HepG2 (cell line): ENCODE measurements around the gene EDC3. TPM values are rescaled to one million over a fixed set of nuclear protein-coding genes. Genes with fewer than 3 reads are reported as not detected.
A peak's percentile ranks its signal among the peaks of the same experiment; 100 is the strongest.

ENCODE experiments used
- DMAP1 ChIP-seq: IDR thresholded peaks from 2 replicates; pipeline ENCODE4 v1.6.1; 2016
- DRAP1 ChIP-seq: IDR thresholded peaks from 2 replicates; pipeline ENCODE4 v1.6.1; 2016; ENCODE audit warnings: missing genetic modification reagents, missing compliant biosample characterization
- E2F2 ChIP-seq: sonication (generic); formaldehyde crosslinking; IDR thresholded peaks from 2 replicates; pipeline ENCODE4 v1.4.0; 2020; ENCODE audit warnings: missing genetic modification reagents, borderline replicate concordance
- GLMP ChIP-seq: sonication (generic); formaldehyde crosslinking; IDR thresholded peaks from 2 replicates; pipeline ENCODE4 v1.9.0; 2021; ENCODE audit warnings: missing genetic modification reagents, mild to moderate bottlenecking, borderline replicate concordance
- GZF1 ChIP-seq: sonication (generic); formaldehyde crosslinking; IDR thresholded peaks from 2 replicates; pipeline ENCODE4 v1.5.1; 2020; ENCODE audit warnings: mild to moderate bottlenecking, missing genetic modification reagents
- HES4 ChIP-seq: sonication (generic); formaldehyde crosslinking; IDR thresholded peaks from 2 replicates; pipeline ENCODE4 v1.9.0; 2021; ENCODE audit warnings: mild to moderate bottlenecking, missing genetic modification reagents, borderline replicate concordance
- IKZF5 ChIP-seq: IDR thresholded peaks from 2 replicates; pipeline ENCODE4 v1.6.1; 2018; ENCODE audit warnings: missing genetic modification reagents, mild to moderate bottlenecking, missing compliant biosample characterization
- MAFK ChIP-seq, 2 experiments: IDR thresholded peaks in 1 of 2; conservative IDR thresholded peaks in 1 of 2; 2 replicates each; pipeline ENCODE4 v1.6.1; 2011; ENCODE audit warnings: improper control_type of control experiment in 2 of 2, low read length in 2 of 2
- MTERF4 ChIP-seq: sonication (generic); formaldehyde crosslinking; IDR thresholded peaks from 2 replicates; pipeline ENCODE4 v1.8.0; 2023; ENCODE audit warnings: mild to moderate bottlenecking, missing genetic modification reagents
- MTF2 ChIP-seq: sonication (generic); formaldehyde crosslinking; IDR thresholded peaks from 2 replicates; pipeline ENCODE4 v1.5.0; 2020; ENCODE audit warnings: missing genetic modification reagents, borderline replicate concordance
- POLR2AphosphoS5 ChIP-seq: IDR thresholded peaks from 2 replicates; pipeline ENCODE4 v1.6.1; 2012; ENCODE audit warnings: low read depth, low read length
- TAF15 ChIP-seq: fragments of 200-400 bp; formaldehyde crosslinking; IDR thresholded peaks from one replicate; pipeline ENCODE4 v1.6.1; 2018; ENCODE audit warnings: mild to moderate bottlenecking, low read depth, low read length; ENCODE audit not compliant: poor library complexity, severe bottlenecking
- U2AF1 ChIP-seq: fragments of 200-400 bp; formaldehyde crosslinking; optimal IDR thresholded peaks from 2 replicates; pipeline ENCODE3; 2017; ENCODE audit warnings: mild to moderate bottlenecking, low read depth, low read length
- ZFP1 ChIP-seq: IDR thresholded peaks from 2 replicates; pipeline ENCODE4 v1.6.1; 2016
- ZNF225 ChIP-seq: sonication (generic); formaldehyde crosslinking; IDR thresholded peaks from 2 replicates; pipeline ENCODE4 v1.4.0; 2020; ENCODE audit warnings: mild to moderate bottlenecking, missing genetic modification reagents
- ZNF383 ChIP-seq: sonication (generic); formaldehyde crosslinking; IDR thresholded peaks from 2 replicates; pipeline ENCODE4 v1.4.0; 2020; ENCODE audit warnings: missing genetic modification reagents, mild to moderate bottlenecking, borderline replicate concordance
- ZNF543 ChIP-seq: sonication (generic); formaldehyde crosslinking; IDR thresholded peaks from 2 replicates; pipeline ENCODE4 v1.4.0; 2020; ENCODE audit warnings: mild to moderate bottlenecking, missing genetic modification reagents
- ZNF580 ChIP-seq: IDR thresholded peaks from 2 replicates; pipeline ENCODE4 v1.6.1; 2016; ENCODE audit warnings: low read depth, borderline replicate concordance
- ZNF674 ChIP-seq: sonication (generic); formaldehyde crosslinking; IDR thresholded peaks from 2 replicates; pipeline ENCODE4 v1.5.0; 2020; ENCODE audit warnings: low read depth, mild to moderate bottlenecking, missing genetic modification reagents
- ZSCAN30 ChIP-seq: sonication (generic); formaldehyde crosslinking; IDR thresholded peaks from 2 replicates; pipeline ENCODE4 v1.5.0; 2020; ENCODE audit warnings: mild to moderate bottlenecking, missing genetic modification reagents
- ZXDC ChIP-seq: sonication (generic); formaldehyde crosslinking; IDR thresholded peaks from 2 replicates; pipeline ENCODE4 v1.5.0; 2020; ENCODE audit warnings: mild to moderate bottlenecking, missing genetic modification reagents
- polyA plus RNA-seq, 8 experiments: library from polyadenylated mRNA; depleted of rRNA in 3 of 8; stranded (reverse) in 7 of 8; unstranded in 1 of 8; fragments of >200 nt; fragmentation: Illumina TruSeq in 4 of 8; extraction: Trizol in 4 of 8; gene quantifications; 2 replicates each; pipeline versions ENCODE4 v1.2.1 to v1.2.3, GENCODE V29; 2011 to 2016; ENCODE audit warnings: low read depth in 4 of 8, missing spikeins in 1 of 8, mixed read lengths in 1 of 8; ENCODE audit not compliant: insufficient read depth in 1 of 8
- total RNA-seq, 5 experiments: library from RNA; depleted of rRNA; stranded (reverse); fragments of >200 nt; fragmentation: Illumina TruSeq; extraction: Trizol; gene quantifications; 2 replicates each; pipeline ENCODE4 v1.2.3, GENCODE V29; 2016; ENCODE audit warnings: low read depth in 1 of 5

The EDC3 gene
- total and polyA plus RNA-seq, 2 of the 13 experiments (the other 11 are each of a cell fraction or from before 2014, with no cell fraction given) = 17.4 to 32.0 TPM

- TF ChIP-seq DMAP1 (CRISPR knock-in tag) (peak; percentile 88), ZNF383 (CRISPR knock-in tag) (0 out of 2 replicates have a peak, but pooled peaks have one; percentile 56), MAFK (conservative IDR thresholded peaks at IDR 0.05 in 1 of 2, IDR thresholded peaks at IDR 0.05 in 1 of 2; ENCODE audit: low read length in 2 of 2) (no peak), E2F2 (CRISPR knock-in tag) (no peak), U2AF1 (peak; percentile 57), ZNF580 (CRISPR knock-in tag) (no peak), ZFP1 (CRISPR knock-in tag) (0 out of 2 replicates have a peak, but pooled peaks have one; percentile 41), ZXDC (CRISPR knock-in tag) (no peak), ZNF674 (CRISPR knock-in tag) (no peak), POLR2AphosphoS5 (peak; percentile 75), DRAP1 (0 out of 2 replicates have a peak, but pooled peaks have one; percentile 52), ZSCAN30 (CRISPR knock-in tag) (0 out of 2 replicates have a peak, but pooled peaks have one; percentile 67), HES4 (no peak), ZNF225 (CRISPR knock-in tag) (no peak; the same call in 1 of the 2 replicates), IKZF5 (peak; percentile 82; the same call in 1 of the 2 replicates), GZF1 (no peak), GLMP (no peak), MTERF4 (CRISPR knock-in tag) (no peak), MTF2 (CRISPR knock-in tag) (no peak), TAF15 (no peak), ZNF543 (CRISPR knock-in tag) (0 out of 2 replicates have a peak, but pooled peaks have one; percentile 14)
These were observed at the start of gene EDC3 (continued) for GRCh38 chr15:74695597-74696397.
